Measurements from ENCODE around the gene TREX2.
A peak's percentile ranks its signal among the peaks of the same experiment; 100 is the strongest.

The TREX2 gene

DNA sequence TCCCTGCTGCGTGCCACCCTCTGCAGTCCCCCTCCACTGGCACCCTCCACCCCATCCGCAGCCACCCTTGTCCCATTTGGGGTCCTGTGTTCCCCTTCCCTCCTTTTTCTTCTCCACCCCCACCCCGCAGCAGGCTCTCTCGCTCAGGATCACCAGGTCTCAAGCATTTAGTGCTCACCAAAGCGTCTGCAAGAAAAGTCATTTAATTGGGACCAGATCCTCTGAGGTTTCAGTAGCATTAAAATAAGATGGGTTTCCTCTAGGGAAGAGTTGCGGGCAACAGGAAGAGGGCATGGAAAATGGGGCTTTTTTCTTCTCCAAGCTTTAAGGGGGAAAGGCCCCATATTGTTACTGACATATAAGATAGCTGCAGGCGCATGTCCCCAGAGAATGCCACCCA is 29.4 kb upstream of the TREX2 start:
- DNase-seq: no peak

DNA sequence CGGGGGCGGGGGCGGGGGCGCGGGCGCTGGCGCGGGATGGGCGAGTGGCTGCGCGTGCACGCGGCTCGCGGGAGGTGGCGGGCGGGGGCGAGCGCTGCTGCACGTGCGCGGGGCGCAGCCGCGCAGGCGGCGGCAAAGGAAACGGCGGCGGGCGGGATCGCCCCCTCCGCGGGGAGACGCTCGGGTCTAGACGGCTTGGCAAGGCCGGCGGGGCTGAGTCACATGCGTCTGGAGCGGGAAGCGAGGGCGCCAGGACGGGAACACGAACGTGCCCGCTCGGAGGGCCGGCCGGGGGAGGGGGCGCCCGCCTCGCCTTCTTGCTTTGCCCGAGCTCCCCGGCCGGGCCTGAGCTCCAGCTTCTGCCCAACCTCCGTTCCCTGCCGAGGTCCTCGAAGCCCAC is 28.9 kb upstream of the TREX2 start:
- no peak for DNase-seq

DNA sequence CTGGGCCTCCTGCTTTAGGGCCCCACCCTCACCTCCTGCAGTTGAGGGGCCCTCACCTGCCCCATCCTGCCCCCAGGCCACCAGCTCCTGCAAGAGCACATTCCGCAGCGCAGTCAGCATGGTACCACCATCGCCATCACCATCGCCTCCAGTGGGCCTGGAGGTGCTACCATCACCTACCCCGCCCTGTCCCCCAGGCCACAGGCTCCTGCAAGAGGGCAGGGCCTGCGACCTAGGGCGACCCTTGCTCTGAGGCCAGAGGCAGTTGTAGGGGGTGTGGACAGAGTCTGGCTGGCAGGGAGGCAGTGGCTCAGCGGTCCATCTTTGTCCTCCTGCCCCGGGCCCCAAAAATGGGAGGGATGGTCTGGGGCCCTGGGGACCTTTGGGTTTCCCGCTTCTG is 28.4 kb upstream of the TREX2 start:
- DNase-seq: no peak

DNA sequence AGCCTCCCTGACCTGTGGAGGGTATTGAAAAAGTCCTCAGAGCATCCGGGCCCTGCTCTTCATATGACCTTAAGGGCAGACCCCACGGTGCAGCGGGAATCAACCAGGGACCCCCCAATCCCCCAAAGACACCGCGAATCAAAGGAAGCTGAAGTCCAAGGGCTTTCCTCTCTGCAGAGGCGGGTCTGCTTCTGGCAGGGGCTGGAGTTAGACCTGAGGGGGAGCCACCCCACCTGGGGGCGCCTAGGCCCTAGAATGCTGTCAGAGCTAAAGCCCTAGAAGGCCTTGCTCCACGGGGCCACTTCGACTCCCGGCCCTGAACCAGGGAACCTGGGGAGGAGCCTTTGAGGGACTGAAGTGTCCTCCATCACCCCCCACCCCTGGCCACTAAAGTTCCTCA is 27.3 kb upstream of the TREX2 start:
- DNase-seq: no peak

DNA sequence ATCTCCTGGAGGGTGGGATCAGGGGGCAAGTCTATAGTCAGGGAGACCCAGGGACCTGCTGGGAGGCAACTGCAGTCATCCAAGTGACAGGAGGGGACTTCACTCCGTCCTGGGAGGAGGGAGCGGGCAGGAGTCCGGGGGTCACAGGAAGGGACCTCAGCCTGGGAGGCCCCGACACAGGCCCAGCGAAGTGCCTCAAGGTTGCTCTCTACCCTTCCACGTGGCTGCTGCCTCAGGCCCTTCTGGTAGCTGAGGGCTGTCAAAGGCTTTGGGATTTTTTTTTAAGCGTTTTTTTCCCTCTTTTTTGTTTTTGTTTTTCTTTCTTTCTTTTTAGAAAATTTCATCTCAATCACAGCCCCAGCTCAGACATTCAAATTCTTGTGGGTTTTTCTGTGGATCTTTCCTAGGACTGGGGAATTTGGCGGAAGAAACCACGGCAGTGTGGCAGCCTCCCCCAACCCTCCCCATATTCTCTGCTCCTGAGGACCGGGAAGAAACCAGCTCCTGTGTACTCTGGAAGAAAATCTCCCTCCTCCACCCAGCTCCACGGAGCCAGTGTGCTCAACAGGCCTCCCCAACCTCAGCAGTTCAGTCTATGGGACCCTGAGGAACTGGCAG is 25.9 kb upstream of the TREX2 start:
- no peak for DNase-seq

DNA sequence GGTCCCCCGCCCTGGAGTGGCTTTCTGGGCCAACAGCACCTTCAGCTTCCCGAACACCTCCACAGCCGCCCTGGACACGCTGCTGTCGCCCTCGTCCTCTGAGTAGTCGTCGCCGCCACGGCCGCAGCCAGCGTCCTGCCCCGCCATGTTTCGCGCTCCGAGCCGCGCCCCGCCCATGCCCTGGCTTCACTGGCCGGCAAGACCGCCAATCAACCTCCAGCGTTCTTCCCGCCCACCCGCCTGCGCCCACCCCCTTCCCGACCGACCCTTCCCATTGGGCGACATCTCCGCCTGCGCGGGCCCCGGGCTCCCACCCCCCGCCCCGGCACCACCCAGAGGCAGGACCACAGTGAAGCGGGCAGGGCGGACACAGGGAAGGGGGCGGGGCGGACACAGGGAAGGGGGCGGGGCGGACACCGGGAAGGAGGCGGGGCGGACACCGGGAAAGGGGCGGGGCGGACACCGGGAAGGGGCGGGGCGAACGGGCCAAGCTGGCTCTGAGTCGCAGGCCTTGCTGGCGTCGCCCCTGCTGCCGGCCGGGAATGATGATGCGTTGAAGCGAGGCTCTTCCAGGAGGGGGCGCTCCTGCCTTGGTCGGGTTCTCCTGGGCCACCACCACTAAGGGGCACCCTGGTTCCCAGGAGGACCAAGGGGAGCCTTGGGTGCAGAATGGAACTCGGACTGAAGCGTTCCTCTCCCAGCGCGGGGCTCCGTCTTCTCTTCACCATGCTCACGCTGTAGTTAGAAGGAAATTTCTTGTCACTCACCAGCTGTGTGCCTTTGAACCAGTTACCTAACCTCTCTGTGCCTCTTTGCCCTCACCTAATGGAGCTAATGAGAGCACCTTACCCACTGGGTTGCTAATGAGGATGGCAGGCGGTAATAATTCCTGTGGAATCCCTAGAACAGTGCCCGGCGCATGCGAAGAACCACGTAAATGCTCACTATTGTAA is 24.8 kb upstream of the TREX2 start, which contains the start of gene HAUS7:
HAUS7 (minus strand) TSS at position 166 of the 953 bp plus-strand sequence; CDS start at position 147, 19 bp downstream.
- DNase-seq: peak; percentile 61

DNA sequence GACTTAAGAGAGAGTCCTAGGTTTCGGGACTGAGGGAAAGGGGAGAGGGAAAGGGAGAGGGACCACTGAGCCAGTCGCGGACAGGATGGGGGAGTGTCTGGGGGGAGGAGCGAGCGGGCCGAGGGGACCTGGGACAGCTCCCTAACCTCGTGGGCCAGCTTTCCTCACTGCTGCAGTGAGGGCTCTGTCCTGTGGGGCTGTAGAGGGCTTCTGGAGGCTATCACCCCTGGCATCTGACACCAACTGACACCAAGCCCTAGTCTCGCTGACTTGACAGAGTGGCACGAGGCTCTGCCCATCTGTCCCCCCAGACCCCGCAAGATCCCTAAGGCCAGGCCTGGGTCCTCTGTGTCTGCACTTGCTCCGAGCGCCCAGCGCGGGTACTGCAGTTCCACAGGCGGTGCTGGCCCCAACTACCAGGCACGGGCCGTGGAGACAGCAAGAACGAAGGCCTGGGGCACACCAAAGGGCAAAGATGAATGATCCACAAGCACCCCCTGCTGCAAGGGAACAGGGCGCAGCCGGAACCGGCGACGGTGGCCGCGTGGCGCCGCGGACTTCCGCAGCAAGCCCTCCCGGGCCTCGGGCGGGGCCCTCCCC is 24.1 kb upstream of the TREX2 start:
- no peak for DNase-seq

DNA sequence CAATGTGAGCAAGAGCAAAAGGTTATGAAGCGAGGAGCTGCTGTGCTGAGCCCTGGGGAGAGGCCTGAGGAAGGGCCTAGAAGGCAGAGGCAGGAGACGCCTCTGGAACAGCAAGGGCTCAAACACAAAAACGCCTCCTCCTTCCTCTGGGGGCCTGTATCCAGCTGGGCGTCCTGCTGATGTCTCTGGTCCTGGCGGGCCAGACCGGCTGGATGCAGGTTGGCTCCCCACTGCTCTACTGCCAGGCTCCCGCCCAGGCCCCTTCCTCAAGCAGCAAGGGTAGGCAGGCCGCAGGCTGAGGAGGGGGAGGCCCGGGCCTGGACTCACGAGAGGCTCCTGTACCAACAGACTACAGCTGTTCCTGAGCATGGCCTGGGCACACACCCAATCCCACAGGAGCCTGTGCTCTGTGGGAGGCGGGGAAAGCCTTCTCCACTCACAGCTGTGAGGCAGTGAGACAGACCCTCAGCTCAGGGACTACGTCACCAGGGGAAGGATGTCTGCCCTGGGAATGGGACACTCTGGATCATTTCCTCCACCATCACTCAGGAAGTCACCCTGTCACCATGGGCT is 22.2 kb upstream of the TREX2 start:
- no peak for DNase-seq

DNA sequence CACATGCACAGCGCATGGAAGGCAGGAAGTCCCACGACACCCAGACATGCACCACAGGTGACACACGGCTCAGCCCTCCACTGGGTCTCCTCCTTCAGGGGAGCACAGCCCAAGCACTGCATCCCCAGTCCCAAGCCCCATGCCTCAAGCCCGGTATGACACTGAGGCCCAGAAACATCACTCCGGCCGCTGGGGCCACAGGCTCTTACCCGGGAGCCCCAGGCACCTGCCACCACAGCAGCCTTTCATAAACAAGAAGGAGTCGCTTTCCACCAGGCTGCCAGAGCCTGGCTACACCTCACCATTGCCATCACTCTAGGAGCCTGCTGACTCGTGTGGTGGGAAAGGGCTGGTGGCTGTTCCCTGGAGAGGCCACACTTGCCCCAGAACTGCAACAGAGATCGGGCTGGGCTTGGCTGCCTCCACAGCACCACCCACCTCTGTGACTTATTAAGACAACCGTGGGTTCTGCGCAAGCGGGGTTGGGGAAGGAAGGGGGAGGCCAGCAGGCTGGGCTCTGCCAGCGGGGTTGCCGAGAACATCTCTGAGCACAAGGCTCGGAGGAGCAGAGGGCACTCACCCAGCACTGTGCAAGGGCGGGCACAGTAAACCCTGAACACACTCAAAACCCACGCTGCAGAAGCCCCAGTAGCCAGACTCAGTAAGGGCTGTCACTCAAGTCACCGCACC is 20.0 kb upstream of the TREX2 start:
- DNase-seq: no peak

DNA sequence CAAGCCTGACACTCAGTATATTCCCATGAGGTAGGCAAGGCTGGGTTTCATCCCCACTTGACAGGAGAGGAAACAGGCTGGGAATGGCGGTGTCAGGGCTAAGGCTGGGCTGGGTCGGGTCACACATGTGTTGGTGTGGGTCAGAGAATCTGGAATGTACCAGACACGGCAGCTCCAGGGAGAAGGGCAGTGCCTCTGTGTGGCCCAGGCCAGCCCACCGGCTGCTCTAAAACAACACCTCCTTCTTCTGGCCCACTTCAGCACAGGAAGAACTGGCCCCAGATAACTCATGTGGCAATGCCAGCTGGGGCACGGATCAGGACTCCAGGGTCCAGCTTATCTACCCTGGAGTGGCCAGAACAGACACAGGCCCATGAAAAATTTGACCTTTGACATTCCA is 18.3 kb upstream of the TREX2 start:
- no peak for DNase-seq

DNA sequence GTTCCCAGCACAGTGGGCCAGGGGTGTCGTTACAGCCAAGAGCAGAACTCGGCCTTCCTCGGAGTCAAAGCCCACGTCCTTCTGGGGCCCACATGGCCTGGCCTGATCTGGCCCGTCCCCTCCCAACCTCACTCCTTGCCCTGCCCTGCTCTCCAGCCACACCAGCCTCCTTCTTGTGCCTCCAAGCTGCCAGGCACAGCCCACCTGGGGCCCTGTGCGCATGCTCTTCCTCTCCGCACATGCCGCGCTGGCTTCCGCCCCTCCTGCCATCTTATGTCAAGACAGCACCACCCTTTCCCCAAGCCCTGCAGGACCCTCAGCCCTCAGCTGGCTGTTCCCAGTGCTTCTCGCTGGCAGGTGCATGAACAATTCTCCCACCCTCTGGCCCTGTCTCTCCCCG is 17.7 kb upstream of the TREX2 start:
- DNase-seq: no peak

DNA sequence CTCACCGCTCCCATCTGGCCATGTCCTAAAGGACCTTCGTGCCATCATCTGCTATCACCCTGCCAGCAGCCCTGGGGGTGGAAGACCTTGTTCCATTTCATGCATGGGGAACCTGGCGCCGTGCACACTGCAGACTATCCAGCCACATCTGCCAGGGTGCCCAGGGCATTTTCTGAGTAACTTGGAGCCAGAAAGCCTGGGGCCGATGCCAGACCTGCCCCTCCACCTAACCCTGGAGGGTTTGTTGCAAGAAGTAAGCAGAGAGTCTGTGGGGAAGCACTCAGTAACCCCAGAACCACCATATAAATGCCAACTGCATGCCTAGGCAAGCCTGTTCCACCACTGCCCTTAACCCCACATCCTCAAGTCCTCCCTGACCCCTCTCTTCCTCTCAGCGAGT is 17.2 kb upstream of the TREX2 start:
- no peak for DNase-seq

DNA sequence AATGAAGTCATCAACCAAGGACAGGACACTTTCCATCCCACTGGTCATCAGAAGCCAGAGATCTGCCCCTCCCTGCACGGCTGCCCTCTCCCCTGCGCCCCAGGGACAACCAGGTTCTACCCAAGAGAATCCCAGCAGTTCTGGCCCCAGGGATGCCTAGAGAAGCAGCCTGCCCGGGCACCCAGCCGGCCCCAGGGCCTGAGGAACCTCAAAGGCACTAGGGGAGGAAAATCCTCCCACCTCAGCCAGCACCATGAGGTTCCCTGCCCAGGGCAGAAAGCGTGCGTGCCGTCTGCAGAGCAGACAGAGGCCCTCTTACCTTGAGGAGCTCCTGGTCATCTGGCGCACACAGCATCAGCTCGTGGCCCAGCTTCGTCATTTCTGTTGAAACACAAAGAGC is 16.4 kb upstream of the TREX2 start:
- DNase-seq: no peak

DNA sequence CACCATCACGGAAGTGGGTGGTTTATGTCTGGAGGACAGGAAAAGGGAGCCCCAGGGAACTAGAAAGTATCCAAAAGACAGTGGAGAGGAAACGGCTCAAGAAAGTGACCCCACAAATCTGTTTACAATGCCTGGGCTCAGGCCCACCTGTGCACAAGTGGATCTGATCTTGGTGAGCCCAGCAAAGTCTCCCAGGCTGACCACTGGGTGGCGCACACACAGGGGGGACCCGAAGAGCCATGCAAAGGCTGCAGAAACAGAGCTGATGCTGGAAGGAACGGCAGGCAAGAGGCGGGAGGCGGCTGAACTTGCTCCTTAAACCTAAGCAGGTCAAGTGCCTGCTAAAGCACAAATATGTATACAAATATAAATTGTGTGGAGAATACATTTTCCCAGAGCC is 15.0 kb upstream of the TREX2 start:
- no peak for DNase-seq

DNA sequence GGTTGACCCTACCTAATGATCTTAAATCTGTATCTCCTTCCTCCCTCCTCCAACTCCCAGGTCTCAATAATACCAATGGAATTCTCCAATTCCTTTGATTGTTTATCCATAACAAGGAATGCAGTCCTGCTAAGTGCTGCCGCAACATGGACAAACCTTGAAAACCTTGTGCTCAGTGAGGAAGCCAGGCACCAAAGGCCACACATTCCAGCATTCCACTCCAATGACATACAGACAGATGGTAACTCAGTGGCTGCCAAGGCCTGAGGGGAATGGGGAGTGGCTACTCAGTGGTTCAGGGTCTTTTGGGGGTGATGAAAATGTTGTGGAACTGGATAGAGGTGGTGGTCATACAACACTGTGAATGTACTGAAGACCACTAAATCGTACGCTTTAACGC is 14.1 kb upstream of the TREX2 start:
- no peak for DNase-seq

DNA sequence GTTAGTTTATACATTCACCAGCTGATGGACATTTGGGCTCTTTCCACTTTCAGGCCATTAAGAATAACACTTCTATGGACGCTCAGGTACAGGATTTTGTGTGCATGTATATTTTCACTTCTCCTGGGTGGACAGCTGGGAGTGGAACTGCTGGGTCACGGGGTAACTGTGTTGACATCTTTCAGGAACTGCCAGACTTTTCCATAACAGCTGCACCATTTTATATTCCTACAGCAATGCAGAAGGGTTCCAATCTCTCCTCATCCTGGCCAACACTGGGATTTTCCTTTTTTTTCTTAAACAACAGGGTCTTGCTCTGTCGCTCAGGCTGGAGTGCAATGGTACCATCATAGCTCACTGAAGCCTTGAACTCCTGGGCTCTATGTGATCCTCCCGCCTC is 12.6 kb upstream of the TREX2 start:
- no peak for DNase-seq

DNA sequence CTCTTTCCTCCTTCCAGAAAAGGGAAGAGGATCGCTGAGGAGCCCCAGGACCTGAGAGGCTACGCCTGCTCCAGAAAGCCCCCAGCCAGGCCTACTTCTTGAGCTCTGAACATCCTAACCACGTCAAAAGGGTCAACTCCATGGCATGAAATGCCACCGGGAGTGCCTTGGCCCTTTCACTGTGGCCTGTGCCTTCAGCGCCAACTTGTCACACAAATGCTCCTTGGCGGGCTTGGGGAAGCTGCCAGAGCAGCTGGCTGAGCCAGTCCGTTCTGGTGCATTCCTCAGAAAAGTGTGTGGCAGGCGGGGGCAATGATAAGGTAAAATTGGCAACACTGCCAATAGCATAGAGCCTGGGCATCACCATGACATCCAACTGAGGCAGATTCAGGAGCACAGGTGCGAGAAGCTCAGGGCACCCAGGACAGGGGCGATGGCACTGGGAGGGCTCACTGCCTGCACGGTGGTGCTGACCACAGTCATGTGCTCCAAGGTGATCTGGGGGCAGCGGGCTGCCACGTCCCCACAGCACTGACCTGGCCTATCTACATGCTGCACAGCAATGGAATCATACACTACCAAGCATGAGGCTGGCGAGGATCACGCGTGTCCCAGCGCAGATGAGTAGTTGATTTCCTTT is 12.1 kb upstream of the TREX2 start:
- DNase-seq: no peak

DNA sequence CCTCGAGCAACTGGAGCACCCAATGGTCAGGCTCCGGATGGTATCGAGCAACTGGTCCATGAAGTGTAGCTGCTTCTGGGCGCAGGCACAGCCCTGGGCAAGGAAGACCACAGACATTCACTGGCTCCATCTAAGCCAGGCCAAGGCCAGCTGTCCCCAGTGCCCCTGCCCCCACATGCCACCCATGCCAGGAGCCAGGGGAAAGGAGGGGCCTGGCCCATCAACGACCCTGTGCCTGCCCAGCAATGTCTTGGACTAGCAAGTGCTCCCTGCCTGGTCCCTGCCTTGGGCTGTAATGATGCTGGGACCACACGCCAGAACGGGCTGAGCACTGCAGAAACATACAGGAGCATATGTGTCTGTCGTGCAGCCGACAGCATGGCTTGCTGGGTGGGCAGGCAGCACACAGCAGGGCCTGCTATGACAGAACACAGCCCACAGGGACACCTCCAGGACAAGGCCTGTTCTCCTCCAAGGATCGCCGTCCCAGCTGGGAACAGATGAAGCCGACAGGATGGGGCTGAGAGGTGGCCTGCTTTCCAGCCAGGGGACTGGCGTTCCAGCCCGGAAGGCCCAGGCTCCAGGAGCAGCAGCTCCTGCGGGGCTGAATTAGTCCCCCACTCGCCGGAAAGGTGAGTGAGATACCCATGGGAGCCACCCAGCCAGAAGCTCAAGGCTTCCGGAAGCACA is 11.4 kb upstream of the TREX2 start:
- no peak for DNase-seq

DNA sequence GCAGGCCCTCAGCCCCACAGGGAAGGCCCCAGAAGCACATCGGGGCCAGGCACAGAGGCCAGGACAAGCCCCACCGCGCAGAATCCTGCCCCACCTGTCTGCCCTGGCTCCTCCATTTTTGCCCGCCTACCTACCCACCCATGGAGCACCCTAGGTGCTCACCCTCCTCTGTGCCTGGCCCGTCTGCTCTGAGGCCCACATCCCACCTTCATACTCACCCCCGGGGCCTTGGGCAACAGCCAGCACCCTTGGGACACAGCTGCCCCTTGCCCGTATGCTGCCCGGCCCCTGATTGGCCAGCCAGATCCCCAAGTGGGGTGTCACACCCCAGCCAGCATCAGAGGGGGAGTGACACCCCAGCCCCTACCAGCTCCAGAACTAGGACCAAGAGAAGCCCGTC is 10.8 kb upstream of the TREX2 start:
- no peak for DNase-seq

DNA sequence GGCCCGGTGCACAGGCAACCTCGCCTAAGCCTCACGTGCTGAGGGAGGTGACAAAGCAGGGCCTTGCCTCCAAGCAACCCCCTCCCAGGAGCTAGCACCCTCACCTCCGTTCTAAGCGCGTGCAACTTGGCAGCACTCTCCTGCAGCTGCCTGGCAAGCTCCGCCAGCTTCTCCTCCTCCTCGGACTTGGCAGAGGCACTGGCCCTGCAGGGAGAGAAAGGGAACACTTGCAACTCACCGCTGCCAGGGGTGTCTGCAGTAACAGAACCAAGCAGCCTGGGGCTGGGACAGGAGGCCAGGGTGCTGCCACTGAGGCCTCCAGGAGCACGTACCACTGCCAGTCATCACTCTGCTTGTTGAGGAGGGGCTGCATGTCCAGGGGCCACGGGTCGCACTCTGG is 10.3 kb upstream of the TREX2 start:
- DNase-seq: no peak

DNA sequence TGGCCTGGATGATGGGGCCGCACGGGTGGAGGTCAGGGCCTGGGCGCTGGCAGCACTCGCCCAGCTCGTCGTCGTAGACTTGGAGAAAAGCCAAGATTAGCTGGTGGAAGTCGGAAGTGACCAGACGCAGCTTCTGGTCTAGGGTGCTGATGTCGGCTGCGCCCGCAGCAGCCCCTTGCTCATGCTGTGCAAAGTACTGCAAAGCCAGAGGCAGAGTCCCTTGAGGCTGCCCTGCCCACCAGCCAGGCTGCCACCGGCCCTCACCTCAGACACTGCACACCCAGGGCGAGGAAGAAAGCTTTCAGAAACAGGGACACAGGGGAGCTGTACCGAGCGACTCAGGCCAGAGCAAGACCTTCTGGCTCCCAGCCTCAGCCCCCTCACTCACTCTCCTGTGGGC is 9.7 kb upstream of the TREX2 start:
- no peak for DNase-seq
